ENCODE data around the gene C21orf58. TPM values are rescaled to one million over a fixed set of nuclear protein-coding genes. Genes with fewer than 3 reads are reported as not detected.

The C21orf58 gene
- total RNA-seq, 4 donors from 2014 or later: 0.44 to 1.6 (median 0.74) TPM

DNA sequence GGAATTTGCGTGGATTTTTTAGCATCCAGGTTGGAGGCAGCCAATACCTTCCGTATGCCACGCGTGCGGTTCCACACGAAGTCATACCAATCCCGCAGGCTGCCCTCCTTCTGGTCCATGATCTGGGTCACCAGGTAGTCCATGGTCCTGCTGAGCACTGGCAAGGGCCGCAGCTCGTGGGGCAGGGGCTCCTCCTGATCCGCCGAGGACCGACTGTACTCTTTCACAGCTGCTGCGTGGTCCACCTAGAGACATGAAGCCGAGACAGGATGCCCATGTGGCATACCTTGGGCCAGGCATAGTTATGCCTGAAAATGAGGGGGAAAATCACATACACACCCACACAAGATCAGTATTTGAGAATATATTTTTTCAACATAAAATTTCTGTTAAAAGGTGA, 50.3 kb downstream of the C21orf58 start:
- no peaks in the 10 kb centered on the region for H3K4me1 ChIP-seq
- TF ChIP-seq POLR2A (IDR thresholded peaks at IDR 0.05): no peak
- TF ChIP-seq, protein P1, sequence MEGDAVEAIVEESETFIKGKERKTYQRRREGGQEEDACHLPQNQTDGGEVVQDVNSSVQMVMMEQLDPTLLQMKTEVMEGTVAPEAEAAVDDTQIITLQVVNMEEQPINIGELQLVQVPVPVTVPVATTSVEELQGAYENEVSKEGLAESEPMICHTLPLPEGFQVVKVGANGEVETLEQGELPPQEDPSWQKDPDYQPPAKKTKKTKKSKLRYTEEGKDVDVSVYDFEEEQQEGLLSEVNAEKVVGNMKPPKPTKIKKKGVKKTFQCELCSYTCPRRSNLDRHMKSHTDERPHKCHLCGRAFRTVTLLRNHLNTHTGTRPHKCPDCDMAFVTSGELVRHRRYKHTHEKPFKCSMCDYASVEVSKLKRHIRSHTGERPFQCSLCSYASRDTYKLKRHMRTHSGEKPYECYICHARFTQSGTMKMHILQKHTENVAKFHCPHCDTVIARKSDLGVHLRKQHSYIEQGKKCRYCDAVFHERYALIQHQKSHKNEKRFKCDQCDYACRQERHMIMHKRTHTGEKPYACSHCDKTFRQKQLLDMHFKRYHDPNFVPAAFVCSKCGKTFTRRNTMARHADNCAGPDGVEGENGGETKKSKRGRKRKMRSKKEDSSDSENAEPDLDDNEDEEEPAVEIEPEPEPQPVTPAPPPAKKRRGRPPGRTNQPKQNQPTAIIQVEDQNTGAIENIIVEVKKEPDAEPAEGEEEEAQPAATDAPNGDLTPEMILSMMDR (IDR thresholded peaks at IDR 0.05 in 4 of 5, conservative IDR thresholded peaks at IDR 0.05 in 1 of 5): no peak
- peaks cover 4 to 100% of the 10 kb centered on the region in 2 donors for H3K36me3 ChIP-seq
- DNase-seq (no peak), ATAC-seq (no peak)
- no peaks in the 10 kb centered on the region for H3K27me3 ChIP-seq
- no peak overlapping the region for H3K27ac ChIP-seq
- intact Hi-C loops (cut with DNase I; ENCODE audit: low total_unique reads): no loop called here
- no peak overlapping the region for H3K4me3 ChIP-seq
- in situ Hi-C loops (cut with MboI; ENCODE audit: low sequenced_read_pairs in 4 of 4): no loop called here
- H3K9me3 ChIP-seq: no peaks in the 10 kb centered on the region

DNA sequence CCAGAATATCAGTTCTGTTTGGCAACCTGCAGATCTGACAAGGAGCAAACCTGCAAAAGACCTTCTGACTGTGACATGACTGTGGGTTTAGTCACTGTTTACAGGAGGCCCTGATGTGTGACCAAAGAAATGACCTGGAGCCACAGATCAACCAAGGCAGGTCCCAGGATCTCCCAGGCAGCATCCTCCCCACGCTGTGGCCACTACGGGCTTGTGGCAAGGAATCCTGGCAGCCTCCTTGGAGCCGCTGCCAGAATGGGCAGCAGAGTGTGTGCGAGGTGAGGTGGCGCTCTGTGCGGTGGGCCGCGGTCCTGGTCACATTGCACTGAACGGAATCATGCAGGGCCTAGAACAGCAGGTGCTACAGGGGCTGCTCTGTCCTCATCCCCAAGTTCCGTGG, 54.2 kb downstream of the C21orf58 start:
- in situ Hi-C loops (cut with MboI; ENCODE audit: low sequenced_read_pairs in 4 of 4) (no loop called here), intact Hi-C loops (cut with DNase I; ENCODE audit: low total_unique reads) (no loop called here)
- TF ChIP-seq, protein P1 (IDR thresholded peaks at IDR 0.05 in 4 of 5, conservative IDR thresholded peaks at IDR 0.05 in 1 of 5): no peak
- no peak for TF ChIP-seq POLR2A (IDR thresholded peaks at IDR 0.05)
- H3K27ac ChIP-seq: no peak overlapping the region
- no peaks in the 10 kb centered on the region for H3K4me1 ChIP-seq
- ATAC-seq (no peak), DNase-seq (no peak)
- H3K36me3 ChIP-seq: peaks cover 4 to 100% of the 10 kb centered on the region in 2 donors
- H3K9me3 ChIP-seq: no peaks in the 10 kb centered on the region
- no peak overlapping the region for H3K4me3 ChIP-seq
- H3K27me3 ChIP-seq: no peaks in the 10 kb centered on the region

DNA sequence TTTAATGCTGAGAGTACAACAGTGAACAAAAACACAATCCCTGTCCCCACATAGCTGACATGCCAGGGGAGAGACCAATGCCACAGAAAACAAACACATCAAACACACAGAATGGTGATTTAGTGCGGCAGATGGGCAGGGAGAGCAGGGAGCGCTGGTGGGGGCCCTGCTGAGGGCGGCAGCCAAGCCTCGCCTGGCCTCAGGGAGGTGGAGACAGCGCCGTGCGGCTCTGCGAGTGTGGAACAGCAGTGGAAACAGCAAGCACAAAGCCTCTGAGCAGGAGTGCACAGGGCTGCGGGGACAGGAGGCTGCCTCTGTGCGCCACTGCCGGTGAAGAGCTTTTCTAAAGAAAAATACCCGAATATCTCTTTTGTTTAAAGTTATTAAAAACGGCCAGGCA, 55.3 kb downstream of the C21orf58 start:
- no peaks in the 10 kb centered on the region for H3K27me3 ChIP-seq
- no peak for ATAC-seq
- peaks cover 4 to 98% of the 10 kb centered on the region in 2 donors for H3K36me3 ChIP-seq
- H3K4me1 ChIP-seq: no peaks in the 10 kb centered on the region
- in situ Hi-C loops (cut with MboI; ENCODE audit: low sequenced_read_pairs in 4 of 4): no loop called here
- TF ChIP-seq, protein P1 (IDR thresholded peaks at IDR 0.05 in 4 of 5, conservative IDR thresholded peaks at IDR 0.05 in 1 of 5): no peak
- no peak for TF ChIP-seq POLR2A (IDR thresholded peaks at IDR 0.05)
- no peak overlapping the region for H3K4me3 ChIP-seq
- H3K27ac ChIP-seq: no peak overlapping the region
- intact Hi-C loops (cut with DNase I; ENCODE audit: low total_unique reads): no loop called here
- no peaks in the 10 kb centered on the region for H3K9me3 ChIP-seq
- no peak for DNase-seq

DNA sequence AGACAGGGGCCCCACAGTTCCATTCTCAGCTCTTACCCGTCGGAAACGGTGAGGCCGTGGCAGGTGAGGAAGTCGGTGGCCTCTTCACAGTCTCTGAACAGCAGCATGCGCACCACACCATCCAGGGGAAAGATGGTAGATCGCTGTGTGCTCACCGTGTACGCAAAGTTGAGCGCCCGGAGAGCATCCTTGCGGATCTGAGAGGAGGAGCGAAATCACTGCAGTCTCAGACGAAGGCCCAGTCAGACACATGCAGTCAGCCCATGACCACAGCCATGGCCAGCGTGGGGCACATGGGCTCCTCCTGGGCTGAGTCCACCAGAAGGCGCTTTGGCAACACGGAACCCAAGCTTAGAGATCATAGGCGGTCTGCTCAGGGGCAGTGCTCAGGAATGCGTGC, 56.7 kb downstream of the C21orf58 start:
- intact Hi-C loops (cut with DNase I; ENCODE audit: low total_unique reads) (no loop called here), in situ Hi-C loops (cut with MboI; ENCODE audit: low sequenced_read_pairs in 4 of 4) (no loop called here)
- Histone ChIP-seq H3K27ac (no peak overlapping the region), H3K4me1 (no peaks in the 10 kb centered on the region), H3K27me3 (no peaks in the 10 kb centered on the region), H3K4me3 (no peak overlapping the region), H3K36me3 (peaks cover under 1 to 95% of the 10 kb centered on the region in 2 donors), H3K9me3 (no peaks in the 10 kb centered on the region)
- ATAC-seq (no peak), DNase-seq (no peak)
- TF ChIP-seq POLR2A (IDR thresholded peaks at IDR 0.05): no peak
- TF ChIP-seq, protein P1 (IDR thresholded peaks at IDR 0.05 in 4 of 5, conservative IDR thresholded peaks at IDR 0.05 in 1 of 5): no peak

Data from gastrocnemius medialis (tissue), 4 donors.